Type B pancreatic cell (in vitro differentiated cells): ENCODE results near the gene REV1. TPM values are rescaled to one million over a fixed set of nuclear protein-coding genes. Genes with fewer than 3 reads are reported as not detected.
"Not testable (repeated sequence)": the region's sequence is repeated elsewhere in the genome, so short reads cannot be mapped to it uniquely, and the experiment has no call there.

Experiments used
- DNase-seq: peaks from one replicate; pipeline ENCODE4 v3.0.0; 2021; ENCODE audit warnings: mixed read lengths; ENCODE audit not compliant: unreplicated experiment; ENCODE audit errors: extremely low spot score
- H3K27ac Mint-ChIP-seq: 2 replicates; pipeline ENCODE4 v1.8.0; 2021; ENCODE audit warnings: mild to moderate bottlenecking, mixed read lengths
- H3K27me3 Mint-ChIP-seq: 2 replicates; pipeline ENCODE4 v1.8.0; 2021; ENCODE audit warnings: mixed read lengths
- H3K36me3 Mint-ChIP-seq: 2 replicates; pipeline ENCODE4 v1.8.0; 2021; ENCODE audit warnings: mixed read lengths
- H3K4me1 Mint-ChIP-seq: one replicate; pipeline ENCODE4 v1.8.0; 2021; ENCODE audit warnings: mixed read lengths; ENCODE audit not compliant: unreplicated experiment
- H3K4me3 Mint-ChIP-seq: 2 replicates; pipeline ENCODE4 v1.8.0; 2021; ENCODE audit warnings: mild to moderate bottlenecking, mixed read lengths
- H3K9me3 Mint-ChIP-seq: 2 replicates; pipeline ENCODE4 v1.8.0; 2021; ENCODE audit warnings: mixed read lengths
- total RNA-seq: library from RNA; stranded (reverse); gene quantifications from 2 replicates; pipeline ENCODE4 v1.2.1, GENCODE V29; 2021; ENCODE audit warnings: low replicate concordance
- TF ChIP-seq, protein P1 (sequence below): fragments of 200-600 bp; sonication (generic); conservative IDR thresholded peaks from 2 replicates; pipeline ENCODE4 v1.5.0; 2021; ENCODE audit warnings: antibody characterized with exemption, mild to moderate bottlenecking

REV1 gene
- total RNA-seq, 1 donor from 2014 or later = 42.6 TPM

DNA sequence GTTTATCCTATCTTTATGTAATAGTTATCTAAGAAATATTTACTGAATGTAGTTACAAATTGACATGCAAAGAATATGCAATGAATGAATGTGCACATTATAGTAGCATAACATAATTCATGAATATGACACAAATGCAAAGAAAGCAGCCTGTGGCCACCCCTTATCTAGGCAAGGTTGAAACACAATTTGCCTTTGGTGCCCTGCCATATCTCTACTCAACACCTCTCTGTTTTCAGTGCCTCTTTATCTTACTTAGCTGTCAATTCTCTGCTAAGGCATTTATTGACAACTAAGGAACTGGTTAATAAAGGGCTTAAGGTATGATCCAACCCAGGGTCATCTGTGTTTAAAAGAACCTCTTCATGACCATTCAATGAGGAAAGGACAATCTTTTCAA, 18.9 kb downstream of the REV1 start:
- H3K4me1 Mint-ChIP-seq = peaks cover 37% of the 10 kb centered on the region
- no peak for DNase-seq
- no peak overlapping the region for H3K4me3 Mint-ChIP-seq
- TF ChIP-seq, protein P1, sequence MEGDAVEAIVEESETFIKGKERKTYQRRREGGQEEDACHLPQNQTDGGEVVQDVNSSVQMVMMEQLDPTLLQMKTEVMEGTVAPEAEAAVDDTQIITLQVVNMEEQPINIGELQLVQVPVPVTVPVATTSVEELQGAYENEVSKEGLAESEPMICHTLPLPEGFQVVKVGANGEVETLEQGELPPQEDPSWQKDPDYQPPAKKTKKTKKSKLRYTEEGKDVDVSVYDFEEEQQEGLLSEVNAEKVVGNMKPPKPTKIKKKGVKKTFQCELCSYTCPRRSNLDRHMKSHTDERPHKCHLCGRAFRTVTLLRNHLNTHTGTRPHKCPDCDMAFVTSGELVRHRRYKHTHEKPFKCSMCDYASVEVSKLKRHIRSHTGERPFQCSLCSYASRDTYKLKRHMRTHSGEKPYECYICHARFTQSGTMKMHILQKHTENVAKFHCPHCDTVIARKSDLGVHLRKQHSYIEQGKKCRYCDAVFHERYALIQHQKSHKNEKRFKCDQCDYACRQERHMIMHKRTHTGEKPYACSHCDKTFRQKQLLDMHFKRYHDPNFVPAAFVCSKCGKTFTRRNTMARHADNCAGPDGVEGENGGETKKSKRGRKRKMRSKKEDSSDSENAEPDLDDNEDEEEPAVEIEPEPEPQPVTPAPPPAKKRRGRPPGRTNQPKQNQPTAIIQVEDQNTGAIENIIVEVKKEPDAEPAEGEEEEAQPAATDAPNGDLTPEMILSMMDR = no peak
- no peak overlapping the region for H3K27ac Mint-ChIP-seq
- peaks cover 11% of the 10 kb centered on the region for H3K9me3 Mint-ChIP-seq
- no peaks in the 10 kb centered on the region for H3K27me3 Mint-ChIP-seq
- H3K36me3 Mint-ChIP-seq = peaks cover 22% of the 10 kb centered on the region

DNA sequence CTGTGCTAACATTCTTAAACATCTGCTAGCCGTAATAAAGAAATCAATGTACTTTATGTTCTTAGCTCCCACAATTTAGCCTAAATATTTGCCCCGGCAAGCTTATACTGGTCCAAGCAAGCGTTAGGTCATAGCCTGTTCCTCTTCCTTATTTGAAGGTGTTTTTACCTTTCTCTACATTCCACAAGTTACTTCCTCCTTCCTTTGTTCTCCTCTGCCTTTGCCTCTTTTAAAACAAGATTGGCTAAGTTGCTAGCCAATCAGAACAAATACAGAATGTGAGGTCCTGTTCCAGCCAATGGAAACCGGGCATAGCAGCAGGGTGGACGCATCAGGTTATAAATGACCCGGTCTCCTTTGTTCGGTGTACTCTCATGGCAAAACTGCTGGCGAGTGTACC, 19.4 kb downstream of the REV1 start:
- peaks cover 37% of the 10 kb centered on the region for H3K4me1 Mint-ChIP-seq
- peaks cover 26% of the 10 kb centered on the region for H3K36me3 Mint-ChIP-seq
- H3K27ac Mint-ChIP-seq, H3K27me3 Mint-ChIP-seq, H3K4me3 Mint-ChIP-seq, DNase-seq: not testable (repeated sequence)
- H3K9me3 Mint-ChIP-seq = peaks cover 11% of the 10 kb centered on the region

DNA sequence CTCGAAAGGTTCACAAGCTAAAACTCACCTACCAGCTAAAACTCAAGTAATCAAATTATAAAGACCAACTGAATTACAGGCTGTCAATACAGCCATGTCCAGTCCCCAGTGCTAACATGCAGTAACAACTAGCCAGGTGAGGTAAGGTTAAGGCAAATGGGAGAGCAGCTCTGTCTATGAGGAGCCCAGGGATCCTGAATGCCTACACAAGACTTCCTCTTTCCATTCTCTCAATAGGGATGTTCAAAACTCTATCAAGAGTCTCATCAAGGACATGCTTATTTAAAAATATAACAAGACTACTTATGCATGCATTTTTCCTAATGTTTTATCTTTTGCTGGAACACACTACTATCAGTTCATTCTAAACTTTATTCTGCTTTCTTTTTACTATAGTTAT, 20.4 kb downstream of the REV1 start:
- H3K27me3 Mint-ChIP-seq = no peaks in the 10 kb centered on the region
- peaks cover 29% of the 10 kb centered on the region for H3K4me1 Mint-ChIP-seq
- H3K4me3 Mint-ChIP-seq = no peak overlapping the region
- TF ChIP-seq, protein P1 = no peak
- no peak overlapping the region for H3K27ac Mint-ChIP-seq
- peaks cover 11% of the 10 kb centered on the region for H3K9me3 Mint-ChIP-seq
- peaks cover 26% of the 10 kb centered on the region for H3K36me3 Mint-ChIP-seq
- DNase-seq = no peak

DNA sequence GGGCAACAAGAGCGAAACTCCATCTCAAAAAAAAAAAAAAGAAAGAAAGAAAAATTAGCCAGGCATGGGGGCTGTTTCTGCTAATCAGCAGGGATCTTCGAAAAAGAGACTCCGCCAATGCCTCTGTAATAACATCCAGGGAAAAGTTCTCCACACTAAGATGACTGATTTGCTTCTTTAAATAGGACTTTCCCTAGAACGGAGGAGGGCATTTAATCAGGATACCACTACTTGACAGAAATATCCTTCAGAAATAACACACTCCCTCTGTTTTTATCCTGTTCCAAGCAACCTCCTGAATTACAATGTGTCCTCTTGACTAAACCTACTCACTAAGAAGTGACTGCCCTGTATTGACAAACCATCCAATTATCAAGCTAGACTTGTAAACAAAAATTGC, 21.7 kb downstream of the REV1 start:
- Mint-ChIP-seq H3K27me3 (no peaks in the 10 kb centered on the region), H3K4me1 (peaks cover 20% of the 10 kb centered on the region), H3K9me3 (peaks cover 11% of the 10 kb centered on the region), H3K36me3 (peaks cover 26% of the 10 kb centered on the region), H3K4me3 (no peak overlapping the region), H3K27ac (no peak overlapping the region)
- TF ChIP-seq, protein P1 = no peak
- no peak for DNase-seq

DNA sequence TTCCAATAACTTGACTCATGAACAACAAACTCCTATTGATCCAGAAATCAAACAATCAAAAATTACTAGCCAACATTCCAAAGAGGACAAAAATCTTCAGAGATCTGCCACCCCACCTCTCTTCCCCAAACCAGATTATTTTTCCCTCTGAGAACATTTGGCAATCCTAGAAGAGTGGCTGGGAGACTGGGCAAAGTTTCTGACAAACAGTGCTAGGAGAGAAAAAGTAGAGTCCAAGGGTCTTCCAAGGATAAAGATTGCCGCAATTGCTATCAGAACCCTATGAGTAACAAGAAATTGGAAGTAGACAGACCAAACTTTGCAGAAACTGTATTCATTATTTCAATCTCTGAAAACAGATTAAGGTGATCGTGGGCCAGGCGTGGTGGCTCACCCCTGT, 22.4 kb downstream of the REV1 start:
- Mint-ChIP-seq H3K4me1 (peaks cover 18% of the 10 kb centered on the region), H3K9me3 (peaks cover 11% of the 10 kb centered on the region), H3K36me3 (peaks cover 26% of the 10 kb centered on the region), H3K27me3 (no peaks in the 10 kb centered on the region), H3K4me3 (no peak overlapping the region), H3K27ac (no peak overlapping the region)
- DNase-seq = no peak
- TF ChIP-seq, protein P1 = no peak

DNA sequence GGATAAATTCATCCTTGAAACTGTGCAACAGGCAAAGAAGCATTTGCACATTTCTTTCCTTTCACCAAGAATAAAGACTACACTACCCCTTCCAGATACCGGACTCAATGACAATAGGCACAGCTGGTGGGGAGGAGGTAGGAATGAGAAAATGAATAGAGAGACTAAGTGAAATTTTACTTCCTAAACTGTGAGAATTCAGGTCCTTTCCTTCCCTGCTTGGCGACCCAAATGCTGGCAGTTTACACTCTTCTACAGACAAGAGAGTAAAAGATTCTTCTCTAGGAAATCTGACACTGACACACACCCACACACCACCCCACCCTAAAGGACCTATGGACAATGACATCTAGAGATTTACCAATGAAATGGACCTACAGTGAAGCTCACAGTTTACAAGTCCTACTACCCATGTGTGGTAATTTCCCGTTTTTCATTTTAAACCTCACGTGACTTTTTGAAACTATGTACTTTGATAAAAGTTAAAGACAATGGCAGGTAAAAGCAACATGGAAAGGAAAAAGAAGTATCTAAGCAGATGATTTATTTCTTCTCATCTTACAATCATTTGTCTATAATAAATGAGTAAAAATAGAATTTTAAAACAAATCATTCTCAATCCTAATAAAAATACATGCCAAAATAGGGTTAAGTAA, 27.9 kb downstream of the REV1 start:
- Mint-ChIP-seq H3K4me1 (no peaks in the 10 kb centered on the region), H3K27me3 (no peaks in the 10 kb centered on the region), H3K4me3 (no peak overlapping the region), H3K9me3 (no peaks in the 10 kb centered on the region), H3K36me3 (peaks cover 39% of the 10 kb centered on the region), H3K27ac (no peak overlapping the region)
- TF ChIP-seq, protein P1 = no peak
- no peak for DNase-seq
